C4-2B (cell line): ENCODE measurements around the gene ORC6.
"Not testable (repeated sequence)": the region's sequence is repeated elsewhere in the genome, so short reads cannot be mapped to it uniquely, and the experiment has no call there.

Source experiments
- H3K27ac ChIP-seq: fragments of 450-650 bp; 2 replicates; pipeline ENCODE4 v1.5.1; 2017
- ZFX ChIP-seq: fragments of 450-650 bp; IDR thresholded peaks from 2 replicates; pipeline ENCODE4 v1.6.1; 2017
- TF ChIP-seq, protein P1 (sequence below): fragments of 450-650 bp; conservative IDR thresholded peaks from 2 replicates; pipeline ENCODE4 v1.5.1; 2017; ENCODE audit warnings: mild to moderate bottlenecking

The ORC6 gene

DNA sequence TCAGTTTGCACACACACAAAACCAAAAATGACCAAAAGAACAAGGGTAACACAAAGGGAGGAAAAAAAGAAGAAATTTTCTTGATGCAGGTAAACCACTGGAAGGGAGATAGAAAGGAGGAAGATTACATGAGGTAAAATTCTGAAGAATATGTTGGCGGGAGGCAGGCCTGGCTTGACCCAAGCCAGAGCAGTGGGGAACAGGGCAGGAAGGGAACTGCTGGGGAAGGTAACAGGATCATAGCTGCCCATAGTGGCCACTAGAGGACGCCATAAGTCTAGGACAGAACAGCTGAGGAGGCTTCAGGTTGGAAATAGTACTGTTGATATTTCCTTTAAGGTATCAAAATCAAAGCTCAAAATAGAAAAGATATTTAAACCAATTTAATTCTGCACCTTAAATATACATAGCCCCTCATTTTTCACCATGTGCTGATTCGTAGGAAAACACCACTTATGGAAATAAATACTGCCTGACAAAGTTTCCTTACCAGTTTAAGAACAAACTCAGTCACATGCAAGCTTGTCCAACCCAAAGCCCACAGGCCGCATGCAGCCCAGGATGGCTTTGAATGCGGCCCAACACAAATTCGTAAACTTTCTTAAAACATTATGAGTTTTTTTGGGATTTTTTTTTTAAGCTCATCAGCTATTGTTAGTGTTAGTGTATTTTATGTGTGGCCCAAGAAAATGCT, 16.0 kb upstream of the ORC6 start:
- no peak overlapping the region for H3K27ac ChIP-seq
- no peak for TF ChIP-seq ZFX
- TF ChIP-seq, protein P1, sequence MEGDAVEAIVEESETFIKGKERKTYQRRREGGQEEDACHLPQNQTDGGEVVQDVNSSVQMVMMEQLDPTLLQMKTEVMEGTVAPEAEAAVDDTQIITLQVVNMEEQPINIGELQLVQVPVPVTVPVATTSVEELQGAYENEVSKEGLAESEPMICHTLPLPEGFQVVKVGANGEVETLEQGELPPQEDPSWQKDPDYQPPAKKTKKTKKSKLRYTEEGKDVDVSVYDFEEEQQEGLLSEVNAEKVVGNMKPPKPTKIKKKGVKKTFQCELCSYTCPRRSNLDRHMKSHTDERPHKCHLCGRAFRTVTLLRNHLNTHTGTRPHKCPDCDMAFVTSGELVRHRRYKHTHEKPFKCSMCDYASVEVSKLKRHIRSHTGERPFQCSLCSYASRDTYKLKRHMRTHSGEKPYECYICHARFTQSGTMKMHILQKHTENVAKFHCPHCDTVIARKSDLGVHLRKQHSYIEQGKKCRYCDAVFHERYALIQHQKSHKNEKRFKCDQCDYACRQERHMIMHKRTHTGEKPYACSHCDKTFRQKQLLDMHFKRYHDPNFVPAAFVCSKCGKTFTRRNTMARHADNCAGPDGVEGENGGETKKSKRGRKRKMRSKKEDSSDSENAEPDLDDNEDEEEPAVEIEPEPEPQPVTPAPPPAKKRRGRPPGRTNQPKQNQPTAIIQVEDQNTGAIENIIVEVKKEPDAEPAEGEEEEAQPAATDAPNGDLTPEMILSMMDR = peak; percentile 95

DNA sequence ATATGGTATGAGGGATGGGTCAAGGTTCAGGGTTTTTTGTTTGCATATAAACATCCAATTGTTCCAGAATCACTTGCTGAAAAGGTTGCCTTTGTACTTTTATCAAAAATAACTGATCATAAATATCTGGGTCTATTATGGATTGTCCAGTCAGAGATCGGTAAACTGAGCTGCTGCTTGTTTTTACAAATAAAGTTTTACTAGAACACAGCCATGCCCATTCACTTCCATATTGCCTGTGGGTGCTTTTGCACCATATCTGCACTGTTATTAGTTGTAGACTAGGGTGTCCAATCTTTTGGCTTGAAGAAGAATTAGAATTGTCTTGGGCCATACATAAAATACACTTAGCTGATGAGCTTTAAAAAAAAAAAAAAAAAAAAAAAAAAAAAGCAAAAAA, 11.5 kb upstream of the ORC6 start:
- H3K27ac ChIP-seq = not testable (repeated sequence)

DNA sequence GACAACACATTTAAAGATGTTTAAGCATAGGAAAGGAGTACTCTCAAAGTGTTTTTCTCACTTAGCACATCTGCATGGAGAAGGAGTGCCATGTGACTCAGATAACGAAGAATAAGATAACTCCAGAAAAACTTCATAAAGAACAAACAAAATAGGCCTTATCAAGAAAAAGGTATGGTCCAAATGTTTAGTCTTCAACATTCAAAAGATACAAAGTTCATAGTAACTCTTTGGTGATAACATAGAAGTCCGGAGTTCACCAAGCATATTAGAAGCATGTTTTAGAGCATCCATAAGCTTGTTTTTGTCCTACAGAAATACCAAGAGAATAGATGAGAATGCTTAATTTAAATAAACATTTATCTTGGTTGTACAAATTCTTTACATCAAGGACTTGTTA, 7.6 kb upstream of the ORC6 start:
- not testable (repeated sequence) for H3K27ac ChIP-seq

DNA sequence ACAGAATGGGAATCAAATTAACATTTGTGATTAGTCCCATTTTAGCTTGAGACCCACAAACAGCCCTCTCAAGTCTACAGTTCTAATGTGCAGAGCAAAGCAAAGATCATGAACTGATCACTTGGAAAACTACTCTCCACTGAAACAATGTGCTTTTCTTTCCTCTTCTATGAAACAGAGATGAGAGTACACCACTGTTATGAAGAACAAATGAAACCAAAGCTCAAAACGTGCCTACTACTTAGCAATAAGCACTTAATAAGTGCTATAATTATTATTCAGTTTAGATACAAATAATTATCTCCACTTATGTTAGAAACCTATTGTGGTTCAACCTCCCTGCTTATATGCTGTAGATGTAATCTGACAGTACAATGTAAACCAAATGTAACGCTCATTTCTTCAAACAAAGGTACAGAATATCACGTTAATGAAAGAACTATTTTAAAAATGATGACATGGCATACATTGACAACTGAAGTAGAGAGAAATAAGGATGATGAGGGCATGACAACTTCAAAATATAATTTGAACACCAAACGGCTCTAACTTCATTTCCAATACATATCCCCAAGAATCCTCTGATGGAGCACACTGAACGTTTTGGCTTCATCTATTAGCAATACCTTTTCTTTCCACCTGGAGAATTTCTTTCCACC, 2.5 kb upstream of the ORC6 start:
- TF ChIP-seq, protein P1 = no peak
- no peak for TF ChIP-seq ZFX
- H3K27ac ChIP-seq = no peak overlapping the region

DNA sequence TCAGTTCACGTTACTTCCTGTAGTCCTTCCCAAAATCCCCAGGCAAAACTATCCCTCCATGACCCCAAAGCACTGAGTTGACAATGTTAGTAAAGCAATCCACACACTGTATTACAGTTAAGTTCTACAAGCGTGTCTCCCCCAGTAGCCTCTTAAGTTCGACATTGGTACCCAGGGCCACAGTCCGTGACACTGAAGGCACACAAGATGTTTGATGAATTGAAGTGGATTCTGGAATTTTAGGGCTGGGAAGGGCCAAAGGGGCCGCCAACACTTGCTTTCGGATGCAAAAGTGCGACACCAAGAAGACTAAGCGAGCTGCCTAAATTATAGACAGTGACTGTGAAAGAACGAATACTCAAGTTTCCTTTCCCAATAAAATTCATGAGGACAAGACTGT, 2.0 kb upstream of the ORC6 start:
- no peak overlapping the region for H3K27ac ChIP-seq
- no peak for TF ChIP-seq ZFX

DNA sequence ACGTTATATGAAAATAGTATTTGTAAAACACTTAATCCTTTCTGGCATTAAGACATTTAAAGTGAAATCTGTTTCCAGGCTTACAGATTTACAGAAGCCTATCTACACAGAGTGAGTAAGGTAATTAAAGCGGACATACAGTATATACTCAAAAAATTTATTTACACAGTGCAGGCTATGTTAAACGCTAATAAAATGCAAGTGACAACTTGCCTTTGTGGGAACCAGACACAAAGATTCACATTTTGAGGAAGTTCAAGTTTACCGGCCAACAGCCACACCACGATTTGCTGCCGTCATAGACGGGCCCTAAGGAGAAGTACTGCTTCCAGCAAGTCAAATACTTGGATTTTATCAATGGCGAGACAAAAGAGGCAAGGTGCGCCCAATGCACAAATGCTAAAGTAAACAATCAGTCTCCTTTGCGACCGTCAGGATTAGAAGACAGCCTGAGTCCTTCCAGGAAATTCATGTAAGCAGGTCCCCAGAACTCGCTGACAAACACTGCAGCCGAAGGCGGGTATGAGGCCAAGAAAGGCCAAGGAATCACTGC, 1.3 kb upstream of the ORC6 start:
- TF ChIP-seq ZFX = no peak
- TF ChIP-seq, protein P1 = peak; percentile 37; the same call in 1 of the 2 replicates
- peak overlapping the region; percentile 83 for H3K27ac ChIP-seq

DNA sequence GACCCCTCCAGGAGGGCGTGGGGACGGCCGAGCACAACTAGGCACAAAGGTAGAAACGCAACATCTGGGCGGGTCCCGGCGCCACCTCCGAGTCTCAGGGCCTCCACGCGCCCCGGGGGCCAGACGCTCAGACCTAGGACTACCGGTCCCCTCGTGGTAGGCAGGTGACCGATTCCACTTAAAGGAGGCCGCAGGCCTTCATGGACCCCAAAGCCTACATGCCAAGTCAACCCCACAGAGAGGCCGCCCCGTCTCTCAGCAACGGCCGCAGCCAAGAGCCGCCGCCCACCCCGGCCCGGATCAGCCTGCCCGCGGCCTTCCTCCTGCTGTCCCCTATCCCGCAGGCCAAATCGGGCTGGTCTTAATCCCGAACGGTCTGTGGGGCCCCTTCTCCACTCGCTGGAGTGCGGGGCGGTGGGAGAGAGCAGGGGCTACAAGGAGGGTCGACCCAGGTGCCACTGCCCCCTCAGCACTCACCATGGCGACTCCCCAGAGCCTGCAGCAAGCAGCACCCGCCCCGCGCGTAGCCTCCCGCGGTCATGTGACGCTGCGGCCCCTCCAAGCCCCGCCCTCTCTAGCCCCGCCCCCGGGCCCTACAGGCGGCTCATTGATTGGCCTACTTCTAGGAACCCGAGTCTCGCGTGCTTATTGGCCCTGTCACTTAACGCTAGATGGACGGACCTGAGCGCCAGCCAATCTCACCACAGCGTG, 650 bp upstream of the ORC6 start, which contains the start of gene VPS35:
Gene VPS35 (minus strand): TSS at position 525 of the 711 bp plus-strand sequence. CDS start 45 bp downstream, at position 480.
- peak; percentile 84 for TF ChIP-seq ZFX
- TF ChIP-seq, protein P1 = no peak; the same call in 1 of the 2 replicates
- H3K27ac ChIP-seq = peak within 1 kb of the TSS; percentile 83

DNA sequence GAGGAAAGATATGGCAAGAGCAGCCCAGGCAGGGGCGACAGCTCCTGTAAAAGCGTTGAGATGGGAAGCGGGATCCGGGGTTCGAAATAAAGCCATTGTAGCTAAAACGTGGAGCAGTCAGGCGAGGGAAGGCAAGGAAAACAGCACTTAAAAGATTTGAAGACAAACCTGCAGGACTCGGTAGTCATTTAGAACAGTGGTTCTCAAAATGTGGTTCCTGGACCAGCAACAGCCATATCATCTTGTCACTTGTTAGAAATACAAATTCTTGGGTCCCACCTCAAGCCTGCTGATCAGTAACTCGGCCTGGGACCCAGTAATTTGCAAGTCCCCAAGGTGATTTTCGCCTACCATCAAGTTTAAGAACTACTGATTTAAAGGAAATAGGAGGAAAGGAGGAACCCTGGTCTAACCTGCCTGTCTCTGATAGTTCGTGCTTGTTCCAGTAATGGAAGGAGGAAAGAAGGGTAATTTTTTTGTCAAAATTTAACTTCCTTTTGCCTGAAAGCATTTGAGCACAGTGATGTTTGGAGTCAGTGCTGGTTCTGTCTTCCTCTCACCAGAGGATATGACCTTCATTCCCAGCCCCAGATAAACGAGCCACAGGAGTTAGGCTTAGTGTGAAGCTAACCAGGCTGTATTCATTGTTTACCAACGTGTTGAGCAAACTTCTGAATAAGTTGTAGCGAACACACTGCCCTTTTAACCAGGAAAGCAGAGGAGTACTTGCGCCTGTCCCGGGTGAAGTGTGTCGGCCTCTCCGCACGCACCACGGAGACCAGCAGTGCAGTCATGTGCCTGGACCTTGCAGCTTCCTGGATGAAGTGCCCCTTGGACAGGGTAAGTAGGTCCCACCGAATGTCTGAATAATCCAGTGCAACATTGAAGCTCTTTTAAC, 1.1 kb downstream of the ORC6 start:
- TF ChIP-seq ZFX = no peak
- TF ChIP-seq, protein P1 = peak; percentile 46
- H3K27ac ChIP-seq = peak overlapping the region; percentile 83
